Tibial artery (tissue), 4 donors: ENCODE measurements around the gene CYP4F12.

ENCODE experiments used
- DNase-seq, 2 donors: peaks; one replicate each; pipeline ENCODE4 v3.0.0-alpha.2; 2019
- H3K27ac ChIP-seq, 2 donors: fragments of 200-600 bp; sonication (generic) in 1 of 2; 1 replicate in 1 of 2; 2 replicates in 1 of 2; pipeline ENCODE4 v1.5.1; 2018 to 2019; ENCODE audit warnings: mild to moderate bottlenecking in 1 of 2
- H3K27me3 ChIP-seq, 2 donors: fragments of 200-600 bp; sonication (generic) in 1 of 2; one replicate each; pipeline versions ENCODE4 v1.5.1 to v1.6.0; 2016 to 2019
- H3K36me3 ChIP-seq, 3 donors: fragments of 200-600 bp; sonication (generic) in 2 of 3; one replicate each; pipeline ENCODE4 v1.5.1; 2016 to 2019; ENCODE audit warnings: mild to moderate bottlenecking in 2 of 3
- H3K4me1 ChIP-seq, 4 donors: fragments of 200-600 bp; sonication (generic) in 2 of 4; 1 replicate in 3 of 4; 2 replicates in 1 of 4; pipeline ENCODE4 v1.5.1; 2016 to 2019
- H3K4me3 ChIP-seq, 2 donors: fragments of 200-600 bp; sonication (generic) in 1 of 2; 1 replicate in 1 of 2; 2 replicates in 1 of 2; pipeline ENCODE4 v1.5.1; 2018 to 2019; ENCODE audit warnings: mild to moderate bottlenecking in 2 of 2
- H3K9me3 ChIP-seq, 3 donors: fragments of 200-600 bp; sonication (generic) in 1 of 3; one replicate each; pipeline ENCODE4 v1.5.1; 2016 to 2019
- CTCF ChIP-seq, 2 experiments: fragments of 200-600 bp in 1 of 2; fragments of 450-650 bp in 1 of 2; IDR thresholded peaks; one replicate each; pipeline ENCODE4 v1.5.1; 2017 to 2019; ENCODE audit warnings: antibody characterized with exemption in 2 of 2, mild to moderate bottlenecking in 1 of 2, moderate library complexity in 1 of 2
- intact Hi-C: fragments of 100-400 bp; cut with DNase I; formaldehyde crosslinking; loops from one replicate; pipeline ENCODE4 v1.15.0; 2023; ENCODE audit warnings: low total_unique reads

Gene CYP4F12

GRCh38 chr19:15727724-15728123, 54.8 kb downstream of the CYP4F12 start, which contains the start of gene OR10H2:
Gene OR10H2, plus strand, starts transcription at chr19:15728024. Its CDS starts 20 bp downstream, at chr19:15728044.
- intact Hi-C loops = no loop called here
- no peaks in the 10 kb centered on the region for H3K4me1 ChIP-seq
- no peaks in the 10 kb centered on the region for H3K9me3 ChIP-seq
- H3K27me3 ChIP-seq = peaks cover 0 to 37% of the 10 kb centered on the region in 2 donors
- DNase-seq = no peak
- no peak within 1 kb of the TSS for H3K4me3 ChIP-seq
- TF ChIP-seq CTCF (IDR thresholded peaks at IDR 0.05) = no peak
- no peak within 1 kb of the TSS for H3K27ac ChIP-seq
- H3K36me3 ChIP-seq = no peaks in the 10 kb centered on the region

- intact Hi-C loops = no loop called here
- H3K9me3 ChIP-seq = no peaks in the 10 kb centered on the region
- no peaks in the 10 kb centered on the region for H3K4me1 ChIP-seq
- H3K36me3 ChIP-seq = no peaks in the 10 kb centered on the region
- H3K27me3 ChIP-seq = peaks cover 0 to 20% of the 10 kb centered on the region in 2 donors
- no peak for TF ChIP-seq CTCF (IDR thresholded peaks at IDR 0.05)
- no peak overlapping the region for H3K4me3 ChIP-seq
- no peak overlapping the region for H3K27ac ChIP-seq
- DNase-seq = no peak
These were observed 57.7 kb downstream of the CYP4F12 start for GRCh38 chr19:15730538-15730937.

- intact Hi-C loops = no loop called here
- Histone ChIP-seq H3K9me3 (no peaks in the 10 kb centered on the region), H3K27ac (no peak overlapping the region), H3K4me1 (no peaks in the 10 kb centered on the region), H3K27me3 (peaks cover 0 to 16% of the 10 kb centered on the region in 2 donors), H3K36me3 (no peaks in the 10 kb centered on the region), H3K4me3 (no peak overlapping the region)
- TF ChIP-seq CTCF (IDR thresholded peaks at IDR 0.05) = no peak
- DNase-seq = no peak
These were observed 59.5 kb downstream of the CYP4F12 start for GRCh38 chr19:15732388-15732787.

GRCh38 chr19:15733895-15734294, 61.0 kb downstream of the CYP4F12 start:
- H3K4me3 ChIP-seq = no peak overlapping the region
- H3K36me3 ChIP-seq = no peaks in the 10 kb centered on the region
- no peaks in the 10 kb centered on the region for H3K9me3 ChIP-seq
- no peak overlapping the region for H3K27ac ChIP-seq
- no peaks in the 10 kb centered on the region for H3K4me1 ChIP-seq
- no peak for DNase-seq
- peaks cover 0 to 14% of the 10 kb centered on the region in 2 donors for H3K27me3 ChIP-seq
- no peak for TF ChIP-seq CTCF (IDR thresholded peaks at IDR 0.05)
- intact Hi-C loops = no loop called here

- no peak within 1 kb of the TSS for H3K4me3 ChIP-seq
- intact Hi-C loops = no loop called here
- H3K4me1 ChIP-seq = no peaks in the 10 kb centered on the region
- DNase-seq = no peak
- peaks cover 3 to 21% (median 20%) of the 10 kb centered on the region in 3 donors for H3K9me3 ChIP-seq
- H3K36me3 ChIP-seq = no peaks in the 10 kb centered on the region
- no peak within 1 kb of the TSS for H3K27ac ChIP-seq
- H3K27me3 ChIP-seq = peaks cover 0 to 10% of the 10 kb centered on the region in 2 donors
- TF ChIP-seq CTCF (IDR thresholded peaks at IDR 0.05) = no peak
These were observed 64.8 kb downstream of the CYP4F12 start, which contains the start of gene OR10H3 for GRCh38 chr19:15737722-15738121. Gene OR10H3, plus strand, starts transcription at chr19:15737985. Its CDS starts 3,408 bp downstream, at chr19:15741393.

- Histone ChIP-seq H3K4me3 (no peak overlapping the region), H3K27ac (no peak overlapping the region), H3K9me3 (peaks cover 3 to 21% (median 20%) of the 10 kb centered on the region in 3 donors), H3K4me1 (no peaks in the 10 kb centered on the region), H3K36me3 (no peaks in the 10 kb centered on the region), H3K27me3 (peaks cover 0 to 12% of the 10 kb centered on the region in 2 donors)
- no peak for TF ChIP-seq CTCF (IDR thresholded peaks at IDR 0.05)
- intact Hi-C loops = no loop called here
- no peak for DNase-seq
These were observed 67.9 kb downstream of the CYP4F12 start for GRCh38 chr19:15740785-15741184.
